Endothelial cell of umbilical vein (primary cell): ENCODE measurements around the gene SFXN4. TPM values are rescaled to one million over a fixed set of nuclear protein-coding genes. Genes with fewer than 3 reads are reported as not detected.

Experiments
- BruUV-seq: library from RNA; stranded (reverse); fragments of 400-500 nt; replicated peaks from 2 replicates; lab custom pipeline; 2021; lab: Mats Ljungman, UMichigan
- CTCF ChIA-PET: fragments of 300-600, 350-600 bp; sonication (Branson Sonifier 250); formaldehyde crosslinking; loops from one replicate; lab custom pipeline; 2021; ENCODE audit warnings: antibody characterized with exemption, inconsistent platforms; lab: Charles Lee
- POLR2A ChIA-PET: fragments of 300-600, 350-600 bp; sonication (Branson Sonifier 250); formaldehyde crosslinking; loops from one replicate; lab custom pipeline; 2021; ENCODE audit warnings: antibody characterized with exemption, inconsistent platforms; lab: Charles Lee
- DNase-seq: peaks from one replicate; pipeline ENCODE4 v3.0.0-alpha.2; 2011; ENCODE audit warnings: low read depth, low spot score
- FAIRE-seq: peaks from 2 replicates; lab custom pipeline; 2011; peaks lifted over from hg19 to GRCh38; lab: Jason Lieb, UNC
- H2AFZ ChIP-seq: 2 replicates; pipeline ENCODE4 v1.6.0; 2012; ENCODE audit warnings: low read depth, low read length, control low read depth, inconsistent platforms
- H3K27ac ChIP-seq: 2 replicates; pipeline ENCODE4 v1.5.1; 2011; ENCODE audit warnings: low read depth, mild to moderate bottlenecking, control low read depth, low read length, moderate library complexity; ENCODE audit not compliant: insufficient read depth
- H3K27me3 ChIP-seq, 2 experiments: 2 replicates each; pipeline versions ENCODE4 v1.6.0 to v1.6.1; 2011; ENCODE audit warnings: low read length in 2 of 2, mixed read lengths in 1 of 2; ENCODE audit not compliant: control insufficient read depth in 2 of 2, insufficient read depth in 2 of 2
- H3K36me3 ChIP-seq, 2 experiments: 2 replicates in 1 of 2; 3 replicates in 1 of 2; pipeline ENCODE4 v1.5.1; 2011; ENCODE audit warnings: low read length in 2 of 2, mild to moderate bottlenecking in 1 of 2, moderate library complexity in 1 of 2; ENCODE audit not compliant: control insufficient read depth in 2 of 2, insufficient read depth in 2 of 2; ENCODE audit errors: extremely low read depth in 1 of 2
- H3K4me1 ChIP-seq: 3 replicates; pipeline ENCODE4 v1.5.1; 2011; ENCODE audit warnings: mild to moderate bottlenecking, low read length; ENCODE audit not compliant: control insufficient read depth, insufficient read depth; ENCODE audit errors: extremely low read depth
- H3K4me2 ChIP-seq: 2 replicates; pipeline ENCODE4 v1.6.1; 2011; ENCODE audit warnings: low read length, control low read depth, mixed read lengths; ENCODE audit not compliant: insufficient read depth
- H3K4me3 ChIP-seq, 3 experiments: fragments of 200-600 bp in 1 of 3; sonication (generic), shearing (Covaris generic) in 1 of 3; replicated peaks in 1 of 3; 2 replicates each; pipeline ENCODE4 v1.5.1; 2011 to 2016; ENCODE audit warnings: control low read depth in 3 of 3, low read length in 3 of 3, mild to moderate bottlenecking in 2 of 3, inconsistent platforms in 1 of 3, low read depth in 1 of 3, moderate library complexity in 1 of 3; ENCODE audit not compliant: insufficient read depth in 1 of 3
- H3K79me2 ChIP-seq: 2 replicates; pipeline ENCODE4 v1.6.0; 2012; ENCODE audit warnings: low read length, inconsistent platforms; ENCODE audit not compliant: control insufficient read depth, insufficient read depth
- H3K9ac ChIP-seq: replicated peaks from 2 replicates; pipeline ENCODE3; 2011; ENCODE audit warnings: low read length, control low read depth; ENCODE audit not compliant: insufficient read depth; ENCODE audit errors: extremely low read depth
- H3K9me1 ChIP-seq: replicated peaks from 3 replicates; pipeline ENCODE4 v1.6.0; 2011; ENCODE audit warnings: mild to moderate bottlenecking, low read length; ENCODE audit not compliant: control insufficient read depth, insufficient read depth; ENCODE audit errors: extremely low read depth
- H3K9me3 ChIP-seq: replicated peaks from 2 replicates; pipeline ENCODE4 v1.5.1; 2012; ENCODE audit warnings: low read length, inconsistent platforms; ENCODE audit not compliant: control insufficient read depth, insufficient read depth
- H4K20me1 ChIP-seq: replicated peaks from 2 replicates; pipeline ENCODE3; 2011; ENCODE audit warnings: mild to moderate bottlenecking, low read length; ENCODE audit not compliant: control insufficient read depth, insufficient read depth; ENCODE audit errors: extremely low read depth
- EZH2 ChIP-seq: IDR thresholded peaks from 2 replicates; pipeline ENCODE4 v1.6.1; 2012; ENCODE audit warnings: borderline replicate concordance, low read depth, mild to moderate bottlenecking, moderate library complexity, low read length, inconsistent platforms; ENCODE audit not compliant: severe bottlenecking
- FOS ChIP-seq: IDR thresholded peaks from 2 replicates; pipeline ENCODE4 v1.6.1; 2011; ENCODE audit warnings: mild to moderate bottlenecking, low read length, moderate library complexity, borderline replicate concordance; ENCODE audit not compliant: insufficient read depth
- GATA2 ChIP-seq: IDR thresholded peaks from 2 replicates; pipeline ENCODE4 v1.7.0; 2011; ENCODE audit warnings: low read depth, mild to moderate bottlenecking, moderate library complexity, mixed read lengths, low read length; ENCODE audit not compliant: insufficient read length, insufficient read depth
- JUN ChIP-seq: IDR thresholded peaks from 2 replicates; pipeline ENCODE4 v1.6.1; 2011; ENCODE audit warnings: borderline replicate concordance, low read depth; ENCODE audit not compliant: insufficient read length, insufficient read depth
- MAX ChIP-seq: IDR thresholded peaks from 2 replicates; pipeline ENCODE4 v1.6.1; 2011; ENCODE audit not compliant: insufficient read depth, insufficient read length
- MYC ChIP-seq: IDR thresholded peaks from one replicate; pipeline ENCODE4 v1.6.1; 2011; ENCODE audit warnings: mild to moderate bottlenecking, low read depth, low read length
- POLR2A ChIP-seq: IDR thresholded peaks from 2 replicates; pipeline ENCODE4 v1.6.1; 2012; ENCODE audit warnings: low read depth, mild to moderate bottlenecking, control low read depth, low read length
- POLR2AphosphoS5 ChIP-seq: IDR thresholded peaks from 2 replicates; pipeline ENCODE4 v1.6.1; 2012; ENCODE audit warnings: low read depth, mild to moderate bottlenecking, control low read depth, low read length, moderate library complexity; ENCODE audit not compliant: insufficient read depth
- dilution Hi-C: fragments of 300-500 bp; cut with MboI; formaldehyde crosslinking; loops from one replicate; pipeline ENCODE4 v1.15.0; 2019; ENCODE audit warnings: low sequenced_read_pairs; ENCODE audit not compliant: extremely low pct_ligation_motif_present
- intact Hi-C: fragments of 100-400 bp; cut with micrococcal nuclease; formaldehyde crosslinking; loops from one replicate; pipeline ENCODE4 v1.10.0; 2022
- polyA plus RNA-seq, 4 experiments: library from polyadenylated mRNA; depleted of rRNA in 3 of 4; stranded (reverse) in 3 of 4; unstranded in 1 of 4; fragments of >200 nt; gene quantifications; 2 replicates each; pipeline versions ENCODE4 v1.2.1 to v1.2.3, GENCODE V29; 2011 to 2012; ENCODE audit warnings: missing spikeins in 1 of 4
- total RNA-seq: library from RNA; stranded (reverse); gene quantifications from 2 replicates; pipeline ENCODE4 v1.2.3, GENCODE V29; 2021
- TF ChIP-seq, protein P1 (sequence below), 2 donors: IDR thresholded peaks; 1 replicate in 1 of 2; 2 replicates in 1 of 2; pipeline ENCODE4 v1.5.1; 2011; ENCODE audit warnings: low read length in 2 of 2, mild to moderate bottlenecking in 2 of 2, moderate library complexity in 2 of 2, control low read depth in 1 of 2, inconsistent platforms in 1 of 2, low read depth in 1 of 2; ENCODE audit not compliant: insufficient read depth in 1 of 2; ENCODE audit errors: extremely low read depth in 1 of 2

Gene SFXN4
- total and polyA plus RNA-seq, 2 donors (not counting 3 experiments of a cell fraction or from before 2014, with no cell fraction given) = 11.1 to 14.5 TPM

DNA sequence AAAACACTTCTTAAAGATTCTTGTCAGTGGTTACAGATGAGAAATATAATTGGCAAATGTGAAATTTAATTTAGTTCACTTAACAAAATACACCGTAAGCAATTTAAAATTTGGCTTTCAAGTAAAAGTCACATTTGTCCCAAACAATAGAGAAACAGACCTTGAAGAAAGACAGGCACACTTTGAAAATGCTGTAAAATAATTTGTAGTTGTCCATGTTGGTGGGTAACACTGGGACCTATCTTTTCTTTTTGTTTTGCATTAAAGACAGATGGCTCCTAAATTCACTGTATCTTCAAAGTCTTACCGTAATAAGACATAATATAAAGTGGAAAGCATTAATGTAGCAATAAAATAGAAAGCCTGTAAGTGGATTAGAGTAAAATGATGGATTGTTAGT, 45.1 kb upstream of the SFXN4 start:
- ChIA-PET CTCF (interaction anchor here (0.9 to 8.6 kb wide), 23 partner anchors 7 to 392 kb away, joined by 3 to 180 read pairs (median 10); no protein-coding TSS in a partner anchor), POLR2A (no interaction called here)
- no TSS peak for BruUV-seq
- Histone ChIP-seq H3K27me3 (no peaks in the 10 kb centered on the region), H2AFZ (no peak overlapping the region), H4K20me1 (no peaks in the 10 kb centered on the region), H3K9me3 (no peaks in the 10 kb centered on the region), H3K4me2 (peak overlapping the region; percentile 94), H3K4me1 (peaks cover 45% of the 10 kb centered on the region), H3K9me1 (no peaks in the 10 kb centered on the region), H3K4me3 (no peak overlapping the region), H3K36me3 (no peaks in the 10 kb centered on the region), H3K9ac (peak overlapping the region; percentile 83), H3K79me2 (peaks cover 24% of the 10 kb centered on the region), H3K27ac (peak overlapping the region; percentile 12)
- intact Hi-C loops = no loop called here
- dilution Hi-C loops = no loop called here
- FAIRE-seq (no peak), DNase-seq (no peak)
- no peak for TF ChIP-seq GATA2
- TF ChIP-seq FOS = no peak
- TF ChIP-seq MAX = no peak
- TF ChIP-seq JUN = no peak
- TF ChIP-seq MYC = no peak
- TF ChIP-seq POLR2A = no peak
- TF ChIP-seq, protein P1, sequence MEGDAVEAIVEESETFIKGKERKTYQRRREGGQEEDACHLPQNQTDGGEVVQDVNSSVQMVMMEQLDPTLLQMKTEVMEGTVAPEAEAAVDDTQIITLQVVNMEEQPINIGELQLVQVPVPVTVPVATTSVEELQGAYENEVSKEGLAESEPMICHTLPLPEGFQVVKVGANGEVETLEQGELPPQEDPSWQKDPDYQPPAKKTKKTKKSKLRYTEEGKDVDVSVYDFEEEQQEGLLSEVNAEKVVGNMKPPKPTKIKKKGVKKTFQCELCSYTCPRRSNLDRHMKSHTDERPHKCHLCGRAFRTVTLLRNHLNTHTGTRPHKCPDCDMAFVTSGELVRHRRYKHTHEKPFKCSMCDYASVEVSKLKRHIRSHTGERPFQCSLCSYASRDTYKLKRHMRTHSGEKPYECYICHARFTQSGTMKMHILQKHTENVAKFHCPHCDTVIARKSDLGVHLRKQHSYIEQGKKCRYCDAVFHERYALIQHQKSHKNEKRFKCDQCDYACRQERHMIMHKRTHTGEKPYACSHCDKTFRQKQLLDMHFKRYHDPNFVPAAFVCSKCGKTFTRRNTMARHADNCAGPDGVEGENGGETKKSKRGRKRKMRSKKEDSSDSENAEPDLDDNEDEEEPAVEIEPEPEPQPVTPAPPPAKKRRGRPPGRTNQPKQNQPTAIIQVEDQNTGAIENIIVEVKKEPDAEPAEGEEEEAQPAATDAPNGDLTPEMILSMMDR (IDR thresholded peaks at IDR 0.05; ENCODE audit: extremely low read depth in 1 of 2, insufficient read depth in 1 of 2, low read depth in 1 of 2, low read length in 2 of 2) = no peak
- TF ChIP-seq POLR2AphosphoS5 = no peak
- TF ChIP-seq EZH2 = no peak
